ENCODE data around the gene CDC14B.
"Not testable (repeated sequence)": the region's sequence is repeated elsewhere in the genome, so short reads cannot be mapped to it uniquely, and the experiment has no call there.

The CDC14B gene

DNA sequence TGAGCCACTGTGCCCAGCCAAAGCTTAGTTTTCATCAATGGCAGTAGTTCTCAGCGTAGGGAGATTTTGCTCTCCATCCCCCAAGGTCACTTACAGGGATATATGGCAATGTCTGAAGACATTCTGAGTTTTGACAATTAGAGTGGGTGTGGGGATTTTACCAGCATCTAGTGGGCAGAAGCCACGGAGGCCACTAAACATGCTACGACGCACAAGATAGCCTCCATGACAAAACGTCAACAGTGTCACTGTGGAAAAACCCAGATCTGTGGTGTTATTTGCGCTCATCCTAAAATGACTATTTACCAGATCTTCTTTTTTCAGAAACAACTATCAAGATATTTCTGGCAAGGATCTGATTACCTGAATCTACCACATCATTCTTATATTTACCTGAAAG lies 68.2 kb downstream of the CDC14B start:
- Histone ChIP-seq H3K4me1 (ENCODE audit: insufficient read depth, low read length, poor library complexity, severe bottlenecking) (no peaks in the 10 kb centered on the region), H3K4me3 (ENCODE audit: low read length, poor library complexity, severe bottlenecking) (no peak overlapping the region), H3K9ac (ENCODE audit: low read depth, low read length, poor library complexity, severe bottlenecking) (no peak overlapping the region), H3F3A (ENCODE audit: low read depth) (no peaks in the 10 kb centered on the region), H3K27me3 (ENCODE audit: insufficient read depth, low read length, poor library complexity, severe bottlenecking) (no peaks in the 10 kb centered on the region), H3K36me3 (ENCODE audit: insufficient read depth, low read length) (no peaks in the 10 kb centered on the region), H3K4me2 (ENCODE audit: low read depth, low read length, poor library complexity, severe bottlenecking) (no peak overlapping the region), H4K20me1 (ENCODE audit: insufficient read depth, low read length, poor library complexity, severe bottlenecking) (no peaks in the 10 kb centered on the region), H2AFZ (ENCODE audit: low read length) (no peak overlapping the region), H3K79me2 (ENCODE audit: insufficient read depth, low read length) (no peaks in the 10 kb centered on the region), H3K9me2 (replicated peaks; ENCODE audit: low read depth, low read length) (no peaks in the 10 kb centered on the region), H3K9me3 (ENCODE audit: insufficient read depth, low read depth, low read length) (no peaks in the 10 kb centered on the region)
- TF ChIP-seq EZH2phosphoT487 (IDR thresholded peaks at IDR 0.05; ENCODE audit: borderline replicate concordance): no peak
- TF ChIP-seq, protein P1, sequence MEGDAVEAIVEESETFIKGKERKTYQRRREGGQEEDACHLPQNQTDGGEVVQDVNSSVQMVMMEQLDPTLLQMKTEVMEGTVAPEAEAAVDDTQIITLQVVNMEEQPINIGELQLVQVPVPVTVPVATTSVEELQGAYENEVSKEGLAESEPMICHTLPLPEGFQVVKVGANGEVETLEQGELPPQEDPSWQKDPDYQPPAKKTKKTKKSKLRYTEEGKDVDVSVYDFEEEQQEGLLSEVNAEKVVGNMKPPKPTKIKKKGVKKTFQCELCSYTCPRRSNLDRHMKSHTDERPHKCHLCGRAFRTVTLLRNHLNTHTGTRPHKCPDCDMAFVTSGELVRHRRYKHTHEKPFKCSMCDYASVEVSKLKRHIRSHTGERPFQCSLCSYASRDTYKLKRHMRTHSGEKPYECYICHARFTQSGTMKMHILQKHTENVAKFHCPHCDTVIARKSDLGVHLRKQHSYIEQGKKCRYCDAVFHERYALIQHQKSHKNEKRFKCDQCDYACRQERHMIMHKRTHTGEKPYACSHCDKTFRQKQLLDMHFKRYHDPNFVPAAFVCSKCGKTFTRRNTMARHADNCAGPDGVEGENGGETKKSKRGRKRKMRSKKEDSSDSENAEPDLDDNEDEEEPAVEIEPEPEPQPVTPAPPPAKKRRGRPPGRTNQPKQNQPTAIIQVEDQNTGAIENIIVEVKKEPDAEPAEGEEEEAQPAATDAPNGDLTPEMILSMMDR (conservative IDR thresholded peaks at IDR 0.05; ENCODE audit: low read length): no peak

- no peaks in the 10 kb centered on the region for H3K36me3 ChIP-seq (ENCODE audit: insufficient read depth, low read length)
- no peak overlapping the region for H3K4me2 ChIP-seq (ENCODE audit: low read depth, low read length, poor library complexity, severe bottlenecking)
- H3K27me3 ChIP-seq (ENCODE audit: insufficient read depth, low read length, poor library complexity, severe bottlenecking): no peaks in the 10 kb centered on the region
- no peaks in the 10 kb centered on the region for H4K20me1 ChIP-seq (ENCODE audit: insufficient read depth, low read length, poor library complexity, severe bottlenecking)
- no peaks in the 10 kb centered on the region for H3K79me2 ChIP-seq (ENCODE audit: insufficient read depth, low read length)
- no peak overlapping the region for H3K4me3 ChIP-seq (ENCODE audit: low read length, poor library complexity, severe bottlenecking)
- no peaks in the 10 kb centered on the region for H3F3A ChIP-seq (ENCODE audit: low read depth)
- H3K9me2 ChIP-seq (replicated peaks; ENCODE audit: low read depth, low read length): no peaks in the 10 kb centered on the region
- no peaks in the 10 kb centered on the region for H3K9me3 ChIP-seq (ENCODE audit: insufficient read depth, low read depth, low read length)
- H3K9ac ChIP-seq (ENCODE audit: low read depth, low read length, poor library complexity, severe bottlenecking): no peak overlapping the region
- TF ChIP-seq, protein P1 (conservative IDR thresholded peaks at IDR 0.05; ENCODE audit: low read length): no peak
- no peak for TF ChIP-seq EZH2phosphoT487 (IDR thresholded peaks at IDR 0.05; ENCODE audit: borderline replicate concordance)
- H3K4me1 ChIP-seq (ENCODE audit: insufficient read depth, low read length, poor library complexity, severe bottlenecking): no peaks in the 10 kb centered on the region
- H2AFZ ChIP-seq (ENCODE audit: low read length): no peak overlapping the region
Measured at GRCh38 chr9:96550659-96551058, 69.0 kb downstream of the CDC14B start.

DNA sequence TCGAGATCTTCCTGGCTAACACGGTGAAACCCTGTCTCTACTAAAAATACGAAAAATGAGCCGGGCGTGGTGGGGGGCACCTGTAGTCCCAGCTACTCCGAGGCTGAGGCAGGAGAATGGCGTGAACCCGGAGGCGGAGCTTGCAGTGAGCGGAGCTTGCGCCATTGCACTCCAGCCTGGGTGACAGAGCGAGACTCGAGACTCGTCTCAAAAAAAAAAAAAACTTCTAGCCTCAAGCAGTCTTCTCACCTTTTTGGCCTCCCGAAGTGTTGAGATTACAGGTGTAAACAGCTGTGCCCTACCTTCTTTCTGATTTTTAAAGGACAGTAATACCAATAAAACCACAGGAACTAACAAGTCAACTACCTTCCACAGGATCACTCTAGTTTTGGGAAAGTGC lies 76.5 kb downstream of the CDC14B start:
- not testable (repeated sequence) for H3K4me3 ChIP-seq (ENCODE audit: low read length, poor library complexity, severe bottlenecking); H3F3A ChIP-seq (ENCODE audit: low read depth); H3K27me3 ChIP-seq (ENCODE audit: insufficient read depth, low read length, poor library complexity, severe bottlenecking); H2AFZ ChIP-seq (ENCODE audit: low read length); H3K9me3 ChIP-seq (ENCODE audit: insufficient read depth, low read depth, low read length); H3K4me1 ChIP-seq (ENCODE audit: insufficient read depth, low read length, poor library complexity, severe bottlenecking); H3K9me2 ChIP-seq (replicated peaks; ENCODE audit: low read depth, low read length); H3K4me2 ChIP-seq (ENCODE audit: low read depth, low read length, poor library complexity, severe bottlenecking); H3K36me3 ChIP-seq (ENCODE audit: insufficient read depth, low read length); H4K20me1 ChIP-seq (ENCODE audit: insufficient read depth, low read length, poor library complexity, severe bottlenecking); H3K79me2 ChIP-seq (ENCODE audit: insufficient read depth, low read length); H3K9ac ChIP-seq (ENCODE audit: low read depth, low read length, poor library complexity, severe bottlenecking)

GRCh38 chr9:96540106-96540505 lies 79.5 kb downstream of the CDC14B start:
- Histone ChIP-seq H3K4me1 (ENCODE audit: insufficient read depth, low read length, poor library complexity, severe bottlenecking) (no peaks in the 10 kb centered on the region), H3K9me3 (ENCODE audit: insufficient read depth, low read depth, low read length) (no peaks in the 10 kb centered on the region)

More at GRCh38 chr9:96540106-96540505, 79.5 kb downstream of the CDC14B start:
- TF ChIP-seq EZH2phosphoT487 (IDR thresholded peaks at IDR 0.05; ENCODE audit: borderline replicate concordance): no peak
- TF ChIP-seq, protein P1 (conservative IDR thresholded peaks at IDR 0.05; ENCODE audit: low read length): no peak
- Histone ChIP-seq H3F3A (ENCODE audit: low read depth) (no peaks in the 10 kb centered on the region), H3K27me3 (ENCODE audit: insufficient read depth, low read length, poor library complexity, severe bottlenecking) (no peaks in the 10 kb centered on the region), H3K9ac (ENCODE audit: low read depth, low read length, poor library complexity, severe bottlenecking) (no peak overlapping the region), H3K36me3 (ENCODE audit: insufficient read depth, low read length) (no peaks in the 10 kb centered on the region), H3K4me3 (ENCODE audit: low read length, poor library complexity, severe bottlenecking) (no peak overlapping the region), H4K20me1 (ENCODE audit: insufficient read depth, low read length, poor library complexity, severe bottlenecking) (no peaks in the 10 kb centered on the region), H3K4me2 (ENCODE audit: low read depth, low read length, poor library complexity, severe bottlenecking) (no peak overlapping the region), H3K79me2 (ENCODE audit: insufficient read depth, low read length) (no peaks in the 10 kb centered on the region), H3K9me2 (replicated peaks; ENCODE audit: low read depth, low read length) (no peaks in the 10 kb centered on the region), H2AFZ (ENCODE audit: low read length) (no peak overlapping the region)

Data from Loucy (cell line).